WTC11 (cell line): ENCODE results near the gene CRACR2B. TPM values are rescaled to one million over a fixed set of nuclear protein-coding genes. Genes with fewer than 3 reads are reported as not detected.

Experiments used
- ATAC-seq: fragments of 200-7000 bp; cut with Tn5 transposase; 2 replicates; pipeline ENCODE4 v1.10.0; 2021; ENCODE audit warnings: mild to moderate bottlenecking, moderate library complexity
- CTCF ChIA-PET: fragments of 300-600 bp; sonication (Branson Sonifier 250); formaldehyde crosslinking; loops from one replicate; lab custom pipeline; 2021; ENCODE audit warnings: antibody characterized with exemption; lab: Charles Lee
- POLR2A ChIA-PET: fragments of 350-600 bp; sonication (Branson Sonifier 250); formaldehyde crosslinking; loops from one replicate; lab custom pipeline; 2021; ENCODE audit warnings: antibody characterized with exemption; lab: Charles Lee
- DNase-seq: peaks from one replicate; pipeline ENCODE4 v3.0.0; 2021; ENCODE audit warnings: low spot score
- H3K27ac Mint-ChIP-seq: 2 replicates; pipeline ENCODE4 v1.8.0; 2021; ENCODE audit warnings: mixed read lengths
- H3K27me3 Mint-ChIP-seq: 2 replicates; pipeline ENCODE4 v1.8.0; 2021; ENCODE audit warnings: low read depth, mild to moderate bottlenecking, moderate library complexity, mixed read lengths
- H3K36me3 Mint-ChIP-seq: 2 replicates; pipeline ENCODE4 v1.8.0; 2021; ENCODE audit warnings: mixed read lengths
- H3K4me1 Mint-ChIP-seq: 2 replicates; pipeline ENCODE4 v1.8.0; 2022; ENCODE audit warnings: mixed read lengths
- H3K4me3 Mint-ChIP-seq: 2 replicates; pipeline ENCODE4 v1.8.0; 2021; ENCODE audit warnings: mild to moderate bottlenecking, moderate library complexity, mixed read lengths
- H3K9me3 Mint-ChIP-seq: 2 replicates; pipeline ENCODE4 v1.8.0; 2021; ENCODE audit warnings: mixed read lengths
- CDX4 ChIP-seq: fragments of 250-450 bp; sonication (Bioruptor Pico); IDR thresholded peaks from 2 replicates; pipeline ENCODE4 v1.9.0; 2021; ENCODE audit warnings: moderate library complexity, mild to moderate bottlenecking, inconsistent platforms, borderline replicate concordance
- CREM ChIP-seq: sonication (generic); formaldehyde crosslinking; IDR thresholded peaks from 2 replicates; pipeline ENCODE4 v1.8.1; 2022; ENCODE audit warnings: mild to moderate bottlenecking, missing genetic modification reagents, moderate library complexity
- E2F1 ChIP-seq: sonication (generic); formaldehyde crosslinking; IDR thresholded peaks from 2 replicates; pipeline ENCODE4 v1.8.0; 2022; ENCODE audit warnings: mild to moderate bottlenecking, missing genetic modification reagents
- E2F5 ChIP-seq: sonication (generic); formaldehyde crosslinking; IDR thresholded peaks from 2 replicates; pipeline ENCODE4 v1.8.1; 2022; ENCODE audit warnings: mild to moderate bottlenecking, moderate library complexity, missing genetic modification reagents
- ETV6 ChIP-seq: sonication (generic); formaldehyde crosslinking; IDR thresholded peaks from 2 replicates; pipeline ENCODE4 v1.8.1; 2022; ENCODE audit warnings: mild to moderate bottlenecking, missing genetic modification reagents
- FOXJ3 ChIP-seq: sonication (generic); formaldehyde crosslinking; IDR thresholded peaks from 2 replicates; pipeline ENCODE4 v1.9.0; 2021; ENCODE audit warnings: missing genetic modification reagents, mild to moderate bottlenecking, borderline replicate concordance
- FOXK1 ChIP-seq: sonication (generic); formaldehyde crosslinking; IDR thresholded peaks from 2 replicates; pipeline ENCODE4 v1.8.0; 2022; ENCODE audit warnings: mild to moderate bottlenecking, moderate library complexity, missing genetic modification reagents
- FOXP4 ChIP-seq: sonication (generic); formaldehyde crosslinking; IDR thresholded peaks from 2 replicates; pipeline ENCODE4 v1.8.0; 2022; ENCODE audit warnings: mild to moderate bottlenecking, missing genetic modification reagents
- GABPB1 ChIP-seq: sonication (generic); formaldehyde crosslinking; IDR thresholded peaks from 2 replicates; pipeline ENCODE4 v1.8.1; 2023; ENCODE audit warnings: mild to moderate bottlenecking, missing genetic modification reagents
- GRHL2 ChIP-seq: fragments of 250-450 bp; sonication (Bioruptor Pico); IDR thresholded peaks from 2 replicates; pipeline ENCODE4 v1.8.0; 2022; ENCODE audit warnings: mild to moderate bottlenecking, moderate library complexity; ENCODE audit not compliant: insufficient replicate concordance, severe bottlenecking
- HMGXB4 ChIP-seq: sonication (generic); formaldehyde crosslinking; IDR thresholded peaks from 2 replicates; pipeline ENCODE4 v1.8.1; 2023; ENCODE audit warnings: mild to moderate bottlenecking, moderate library complexity, missing genetic modification reagents
- JAZF1 ChIP-seq: fragments of 250-450 bp; sonication (Bioruptor Pico); IDR thresholded peaks from 2 replicates; pipeline ENCODE4 v1.9.0; 2021; ENCODE audit warnings: moderate library complexity, mild to moderate bottlenecking, inconsistent platforms
- JUN ChIP-seq: sonication (generic); formaldehyde crosslinking; IDR thresholded peaks from 2 replicates; pipeline ENCODE4 v1.8.0; 2023; ENCODE audit warnings: mild to moderate bottlenecking, missing genetic modification reagents
- MAX ChIP-seq: sonication (generic); formaldehyde crosslinking; IDR thresholded peaks from 2 replicates; pipeline ENCODE4 v1.8.0; 2022; ENCODE audit warnings: mild to moderate bottlenecking, missing genetic modification reagents
- MYBL2 ChIP-seq: sonication (generic); formaldehyde crosslinking; IDR thresholded peaks from 2 replicates; pipeline ENCODE4 v1.8.1; 2023; ENCODE audit warnings: mild to moderate bottlenecking, moderate library complexity, missing genetic modification reagents
- NR1H2 ChIP-seq: sonication (generic); formaldehyde crosslinking; IDR thresholded peaks from 2 replicates; pipeline ENCODE4 v1.9.0; 2021; ENCODE audit warnings: mild to moderate bottlenecking, moderate library complexity, missing genetic modification reagents
- SMAD4 ChIP-seq: sonication (generic); formaldehyde crosslinking; IDR thresholded peaks from 2 replicates; pipeline ENCODE4 v1.8.0; 2022; ENCODE audit warnings: mild to moderate bottlenecking, missing genetic modification reagents
- SP1 ChIP-seq: sonication (generic); formaldehyde crosslinking; conservative IDR thresholded peaks from 2 replicates; pipeline ENCODE4 v1.8.1; 2022; ENCODE audit warnings: missing genetic modification reagents
- USF1 ChIP-seq: sonication (generic); formaldehyde crosslinking; IDR thresholded peaks from 2 replicates; pipeline ENCODE4 v1.8.0; 2022; ENCODE audit warnings: mild to moderate bottlenecking, missing genetic modification reagents
- ZNF263 ChIP-seq: sonication (generic); formaldehyde crosslinking; IDR thresholded peaks from 2 replicates; pipeline ENCODE4 v1.8.1; 2022; ENCODE audit warnings: low read depth, mild to moderate bottlenecking, moderate library complexity, missing genetic modification reagents
- ZNF396 ChIP-seq: fragments of 250-450 bp; sonication (Bioruptor Pico); IDR thresholded peaks from 2 replicates; pipeline ENCODE4 v1.8.0; 2021; ENCODE audit warnings: mild to moderate bottlenecking, moderate library complexity, borderline replicate concordance
- ZNF416 ChIP-seq: fragments of 250-450 bp; sonication (Bioruptor Pico); IDR thresholded peaks from 2 replicates; pipeline ENCODE4 v1.9.0; 2021; ENCODE audit warnings: mild to moderate bottlenecking, inconsistent platforms
- total RNA-seq: library from RNA; stranded (reverse); gene quantifications from 3 replicates; pipeline ENCODE4 v1.2.3, GENCODE V29; 2021

Gene CRACR2B
- total RNA-seq, 1 experiment from 2014 or later = 46.5 TPM

- Mint-ChIP-seq H3K4me1 (peaks cover 14% of the 10 kb centered on the region), H3K27ac (no peak overlapping the region), H3K9me3 (no peaks in the 10 kb centered on the region), H3K27me3 (no peaks in the 10 kb centered on the region), H3K36me3 (no peaks in the 10 kb centered on the region), H3K4me3 (peak overlapping the region; percentile 72)
- ATAC-seq (peak; percentile 3), DNase-seq (no peak)
- POLR2A ChIA-PET = no interaction called here
- CTCF ChIA-PET = interaction anchor here (0.6 to 2.8 kb wide), 9 partner anchors 9 to 201 kb away, joined by 3 to 24 read pairs (median 3); no protein-coding TSS in a partner anchor
- TF ChIP-seq USF1 (CRISPR knock-in tag) (no peak), NR1H2 (CRISPR knock-in tag) (no peak), CDX4 (no peak), ZNF263 (CRISPR knock-in tag) (no peak), GRHL2 (no peak), MYBL2 (peak; percentile 9; the same call in 1 of the 2 replicates), E2F5 (CRISPR knock-in tag) (peak; percentile 7; the same call in 1 of the 2 replicates), HMGXB4 (CRISPR knock-in tag) (no peak)
Measured at GRCh38 chr11:849951-850774, 22.4 kb downstream of the CRACR2B start.

- no peaks in the 10 kb centered on the region for H3K27me3 Mint-ChIP-seq
- no peaks in the 10 kb centered on the region for H3K36me3 Mint-ChIP-seq
- ATAC-seq (peak; percentile 13), DNase-seq (peak; percentile 71)
- CTCF ChIA-PET = interaction anchor here (0.6 to 2.3 kb wide), 10 partner anchors 8 to 209 kb away, joined by 3 to 14 read pairs (median 3); partner anchors contain the start of gene TSPAN4
- POLR2A ChIA-PET = interaction anchor here (0.6 kb wide), 1 partner anchor 196 kb away, joined by 4 read pairs; no protein-coding TSS in a partner anchor
- peak overlapping the region; percentile 72 for H3K4me3 Mint-ChIP-seq
- H3K9me3 Mint-ChIP-seq = no peaks in the 10 kb centered on the region
- H3K4me1 Mint-ChIP-seq = peaks cover 15% of the 10 kb centered on the region
- H3K27ac Mint-ChIP-seq = no peak overlapping the region
- no peak for TF ChIP-seq MYBL2
- TF ChIP-seq HMGXB4 (CRISPR knock-in tag) = 0 out of 2 replicates have a peak, but pooled peaks have one; percentile 55
- TF ChIP-seq FOXK1 (CRISPR knock-in tag) = 0 out of 2 replicates have a peak, but pooled peaks have one; percentile 10
- 0 out of 2 replicates have a peak, but pooled peaks have one; percentile 18 for TF ChIP-seq MAX (CRISPR knock-in tag)
- TF ChIP-seq FOXJ3 (CRISPR knock-in tag) = no peak
- TF ChIP-seq E2F1 (CRISPR knock-in tag) = no peak
- TF ChIP-seq GABPB1 (CRISPR knock-in tag) = no peak
- TF ChIP-seq ZNF396 (CRISPR knock-in tag) = no peak
- TF ChIP-seq CREM (CRISPR knock-in tag) = no peak
- TF ChIP-seq JAZF1 (CRISPR knock-in tag) = no peak
- no peak for TF ChIP-seq SMAD4 (CRISPR knock-in tag)
- TF ChIP-seq JUN (CRISPR knock-in tag) = no peak
- TF ChIP-seq ETV6 = no peak
- TF ChIP-seq ZNF416 (CRISPR knock-in tag) = no peak
- TF ChIP-seq SP1 = peak; percentile 53
- TF ChIP-seq FOXP4 (CRISPR knock-in tag) = no peak
Measured at GRCh38 chr11:850775-851763, 23.4 kb downstream of the CRACR2B start.
